Esophagus muscularis mucosa (tissue), 4 donors: ENCODE measurements around the gene CTTNBP2NL.

Source experiments
- EP300 ChIP-seq: sonication (generic); formaldehyde crosslinking; IDR thresholded peaks from one replicate; pipeline ENCODE4 v1.6.1; 2017; ENCODE audit warnings: antibody characterized with exemption
- POLR2A ChIP-seq: fragments of 450-650 bp; IDR thresholded peaks from one replicate; pipeline ENCODE4 v1.6.1; 2017; ENCODE audit warnings: antibody characterized with exemption, moderate library complexity, mild to moderate bottlenecking, low read depth
- POLR2AphosphoS5 ChIP-seq, 2 donors: sonication (generic); formaldehyde crosslinking; IDR thresholded peaks; one replicate each; pipeline ENCODE4 v1.6.1; 2017; ENCODE audit warnings: antibody characterized with exemption in 2 of 2
- TF ChIP-seq, protein P1 (sequence below), 3 experiments: fragments of 200-600 bp in 2 of 3; fragments of 450-650 bp in 1 of 3; sonication (generic) in 2 of 3; IDR thresholded peaks; one replicate each; pipeline ENCODE4 v1.5.1; 2017 to 2019; ENCODE audit warnings: antibody characterized with exemption in 3 of 3, mild to moderate bottlenecking in 2 of 3, moderate library complexity in 1 of 3

DNA sequence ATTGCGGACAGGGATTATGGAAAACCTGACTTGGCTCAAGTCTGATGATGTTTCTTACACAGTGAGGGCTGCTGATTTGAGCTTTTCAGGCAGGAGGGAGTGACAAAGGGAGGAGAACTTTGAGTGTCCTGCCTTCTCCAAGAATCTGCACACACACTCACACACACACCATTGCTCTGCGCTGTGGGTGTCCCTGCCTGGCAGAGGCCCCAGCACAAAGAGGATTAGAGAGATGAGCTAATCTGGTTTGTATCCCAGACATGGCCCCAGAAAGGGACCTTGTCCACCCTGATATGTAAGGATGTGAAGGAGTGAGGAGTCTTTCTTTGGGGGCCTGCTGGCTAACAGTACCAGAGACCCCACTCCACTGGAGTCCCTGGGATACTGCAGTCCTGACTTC, 106.8 kb downstream of the CTTNBP2NL start:
- no peak for TF ChIP-seq POLR2A
- TF ChIP-seq, protein P1, sequence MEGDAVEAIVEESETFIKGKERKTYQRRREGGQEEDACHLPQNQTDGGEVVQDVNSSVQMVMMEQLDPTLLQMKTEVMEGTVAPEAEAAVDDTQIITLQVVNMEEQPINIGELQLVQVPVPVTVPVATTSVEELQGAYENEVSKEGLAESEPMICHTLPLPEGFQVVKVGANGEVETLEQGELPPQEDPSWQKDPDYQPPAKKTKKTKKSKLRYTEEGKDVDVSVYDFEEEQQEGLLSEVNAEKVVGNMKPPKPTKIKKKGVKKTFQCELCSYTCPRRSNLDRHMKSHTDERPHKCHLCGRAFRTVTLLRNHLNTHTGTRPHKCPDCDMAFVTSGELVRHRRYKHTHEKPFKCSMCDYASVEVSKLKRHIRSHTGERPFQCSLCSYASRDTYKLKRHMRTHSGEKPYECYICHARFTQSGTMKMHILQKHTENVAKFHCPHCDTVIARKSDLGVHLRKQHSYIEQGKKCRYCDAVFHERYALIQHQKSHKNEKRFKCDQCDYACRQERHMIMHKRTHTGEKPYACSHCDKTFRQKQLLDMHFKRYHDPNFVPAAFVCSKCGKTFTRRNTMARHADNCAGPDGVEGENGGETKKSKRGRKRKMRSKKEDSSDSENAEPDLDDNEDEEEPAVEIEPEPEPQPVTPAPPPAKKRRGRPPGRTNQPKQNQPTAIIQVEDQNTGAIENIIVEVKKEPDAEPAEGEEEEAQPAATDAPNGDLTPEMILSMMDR (IDR thresholded peaks at IDR 0.05): no peak
- no peak for TF ChIP-seq EP300
- TF ChIP-seq POLR2AphosphoS5 (IDR thresholded peaks at IDR 0.05): no peak
